Astrocyte (in vitro differentiated cells and primary cell): ENCODE results near the gene ZNF778. TPM values are rescaled to one million over a fixed set of nuclear protein-coding genes. Genes with fewer than 3 reads are reported as not detected.

Experiments
- DNase-seq: peaks from one replicate; pipeline ENCODE4 v3.0.0-alpha.2; 2010; ENCODE audit warnings: low read depth
- FAIRE-seq: peaks from 2 replicates; lab custom pipeline; 2011; peaks lifted over from hg19 to GRCh38; lab: Jason Lieb, UNC
- H2AFZ ChIP-seq: 2 replicates; pipeline ENCODE4 v1.6.0; 2012; ENCODE audit warnings: low read depth, low read length, inconsistent platforms
- H3K27ac ChIP-seq: 2 replicates; pipeline ENCODE4 v1.5.1; 2011; ENCODE audit warnings: low read depth, low read length, inconsistent platforms
- H3K27me3 ChIP-seq: 2 replicates; pipeline ENCODE4 v1.6.0; 2011; ENCODE audit warnings: low read length, inconsistent platforms; ENCODE audit not compliant: insufficient read depth
- H3K36me3 ChIP-seq: 2 replicates; pipeline ENCODE4 v1.5.1; 2011; ENCODE audit warnings: low read length, inconsistent platforms; ENCODE audit not compliant: insufficient read depth
- H3K4me1 ChIP-seq: 2 replicates; pipeline ENCODE4 v1.5.1; 2011; ENCODE audit warnings: low read length, inconsistent platforms; ENCODE audit not compliant: insufficient read depth
- H3K4me2 ChIP-seq: 2 replicates; pipeline ENCODE4 v1.6.0; 2012; ENCODE audit warnings: low read length, inconsistent platforms
- H3K4me3 ChIP-seq: 2 replicates; pipeline ENCODE4 v1.5.1; 2011; ENCODE audit warnings: low read depth, mild to moderate bottlenecking, low read length, inconsistent platforms; ENCODE audit not compliant: insufficient read depth
- H3K79me2 ChIP-seq: 2 replicates; pipeline ENCODE4 v1.6.0; 2012; ENCODE audit warnings: mild to moderate bottlenecking, low read length, inconsistent platforms; ENCODE audit not compliant: insufficient read depth
- H3K9ac ChIP-seq: 2 replicates; pipeline ENCODE4 v1.6.0; 2012; ENCODE audit warnings: mild to moderate bottlenecking, low read length, inconsistent platforms
- H3K9me3 ChIP-seq: 2 replicates; pipeline ENCODE4 v1.5.1; 2012; ENCODE audit warnings: low read depth, mild to moderate bottlenecking, low read length, inconsistent platforms; ENCODE audit not compliant: insufficient read depth
- H4K20me1 ChIP-seq: 2 replicates; pipeline ENCODE4 v1.6.0; 2012; ENCODE audit warnings: low read length, inconsistent platforms; ENCODE audit not compliant: insufficient read depth
- H3K27ac Mint-ChIP-seq: one replicate; pipeline ENCODE4 v1.8.0; 2021; ENCODE audit warnings: mild to moderate bottlenecking, mixed read lengths; ENCODE audit not compliant: unreplicated experiment
- H3K27me3 Mint-ChIP-seq: one replicate; pipeline ENCODE4 v1.8.0; 2021; ENCODE audit warnings: low read depth, mixed read lengths; ENCODE audit not compliant: unreplicated experiment
- H3K36me3 Mint-ChIP-seq: one replicate; pipeline ENCODE4 v1.8.0; 2021; ENCODE audit warnings: low read depth, mixed read lengths; ENCODE audit not compliant: unreplicated experiment
- H3K4me1 Mint-ChIP-seq: one replicate; pipeline ENCODE4 v1.8.0; 2021; ENCODE audit warnings: low read depth, mixed read lengths; ENCODE audit not compliant: unreplicated experiment
- H3K4me3 Mint-ChIP-seq: one replicate; pipeline ENCODE4 v1.8.0; 2021; ENCODE audit warnings: mild to moderate bottlenecking, moderate library complexity, mixed read lengths; ENCODE audit not compliant: unreplicated experiment
- H3K9me3 Mint-ChIP-seq: one replicate; pipeline ENCODE4 v1.8.0; 2021; ENCODE audit warnings: mild to moderate bottlenecking, mixed read lengths; ENCODE audit not compliant: unreplicated experiment
- CTCF ChIP-seq: IDR thresholded peaks from 2 replicates; pipeline ENCODE4 v1.5.1; 2011; ENCODE audit warnings: low read depth, mild to moderate bottlenecking, inconsistent platforms, low read length, moderate library complexity; ENCODE audit not compliant: insufficient read depth
- EZH2 ChIP-seq: IDR thresholded peaks from 2 replicates; pipeline ENCODE4 v1.6.1; 2012; ENCODE audit warnings: mild to moderate bottlenecking, low read length, inconsistent platforms; ENCODE audit not compliant: insufficient read depth
- total RNA-seq: library from RNA; stranded (reverse); gene quantifications from 2 replicates; pipeline ENCODE4 v1.2.1, GENCODE V29; 2021

ZNF778 gene
- total RNA-seq, 1 donor from 2014 or later, result 15.5 TPM

GRCh38 chr16:89233678-89234490 is 16.4 kb downstream of the ZNF778 start:
- Mint-ChIP-seq H3K36me3 (peaks cover 61% of the 10 kb centered on the region), H3K4me3 (no peak overlapping the region), H3K27me3 (no peaks in the 10 kb centered on the region), H3K4me1 (no peaks in the 10 kb centered on the region), H3K27ac (no peak overlapping the region), H3K9me3 (peaks cover 19% of the 10 kb centered on the region)
- Histone ChIP-seq H2AFZ (no peak overlapping the region), H3K36me3 (peaks cover 28% of the 10 kb centered on the region), H3K4me2 (no peak overlapping the region), H4K20me1 (peaks cover 10% of the 10 kb centered on the region), H3K27ac (no peak overlapping the region), H3K4me1 (no peaks in the 10 kb centered on the region), H3K4me3 (no peak overlapping the region), H3K79me2 (peaks cover 26% of the 10 kb centered on the region), H3K9ac (no peak overlapping the region), H3K27me3 (no peaks in the 10 kb centered on the region), H3K9me3 (peaks cover 52% of the 10 kb centered on the region)
- DNase-seq (no peak), FAIRE-seq (no peak)
- TF ChIP-seq CTCF (no peak), EZH2 (no peak)

- Histone ChIP-seq H3K4me1 (peaks cover 4% of the 10 kb centered on the region), H2AFZ (no peak overlapping the region), H3K9me3 (peaks cover 15% of the 10 kb centered on the region), H4K20me1 (no peaks in the 10 kb centered on the region), H3K27ac (no peak overlapping the region), H3K79me2 (peaks cover 8% of the 10 kb centered on the region), H3K4me2 (no peak overlapping the region), H3K9ac (no peak overlapping the region), H3K36me3 (peaks cover 11% of the 10 kb centered on the region), H3K4me3 (no peak overlapping the region), H3K27me3 (no peaks in the 10 kb centered on the region)
- no peaks in the 10 kb centered on the region for H3K4me1 Mint-ChIP-seq
- no peak for TF ChIP-seq CTCF
- TF ChIP-seq EZH2, result no peak
- DNase-seq (no peak), FAIRE-seq (no peak)
- H3K27ac Mint-ChIP-seq, result no peak overlapping the region
- peaks cover 3% of the 10 kb centered on the region for H3K9me3 Mint-ChIP-seq
- H3K27me3 Mint-ChIP-seq, result no peaks in the 10 kb centered on the region
- no peak overlapping the region for H3K4me3 Mint-ChIP-seq
- peaks cover 27% of the 10 kb centered on the region for H3K36me3 Mint-ChIP-seq
These were observed 20.2 kb downstream of the ZNF778 start for GRCh38 chr16:89237733-89238132.
